Caco-2 (cell line): ENCODE results near the gene THSD8. TPM values are rescaled to one million over a fixed set of nuclear protein-coding genes. Genes with fewer than 3 reads are reported as not detected.

Source experiments
- BruUV-seq: library from RNA; stranded (reverse); fragments of 400-500 nt; replicated peaks from 2 replicates; lab custom pipeline; 2021; lab: Mats Ljungman, UMichigan
- CTCF ChIA-PET: fragments of 300-600 bp; sonication (Branson Sonifier 250); formaldehyde crosslinking; loops from one replicate; lab custom pipeline; 2022; ENCODE audit warnings: antibody characterized with exemption; lab: Charles Lee
- POLR2A ChIA-PET: fragments of 300-600 bp; sonication (Branson Sonifier 250); formaldehyde crosslinking; loops from one replicate; lab custom pipeline; 2022; ENCODE audit warnings: antibody characterized with exemption; lab: Charles Lee
- DNase-seq, 2 experiments: peaks; one replicate each; pipeline versions ENCODE4 v3.0.0 to v3.0.0-alpha.2; 2020 to 2022
- H3K27me3 ChIP-seq: replicated peaks from 2 replicates; pipeline ENCODE4 v1.6.0; 2011; ENCODE audit warnings: low read length; ENCODE audit not compliant: control insufficient read depth, insufficient read depth
- H3K36me3 ChIP-seq: 2 replicates; pipeline ENCODE4 v1.5.1; 2011; ENCODE audit warnings: low read length; ENCODE audit not compliant: control insufficient read depth, insufficient read depth
- H3K4me1 ChIP-seq: fragments of 250-450 bp; sonication (Bioruptor Pico); 2 replicates; pipeline ENCODE4 v1.5.1; 2020; ENCODE audit warnings: mild to moderate bottlenecking
- H3K4me3 ChIP-seq: 2 replicates; pipeline ENCODE4 v1.5.1; 2011; ENCODE audit warnings: low read depth, mild to moderate bottlenecking, control low read depth, low read length
- H3K9me3 ChIP-seq: fragments of 250-450 bp; sonication (Bioruptor Pico); 2 replicates; pipeline ENCODE4 v1.5.1; 2020; ENCODE audit warnings: mild to moderate bottlenecking, moderate library complexity
- H3K27ac Mint-ChIP-seq: one replicate; pipeline ENCODE4 v1.8.0; 2022; ENCODE audit warnings: mixed read lengths; ENCODE audit not compliant: unreplicated experiment
- H3K27me3 Mint-ChIP-seq: one replicate; pipeline ENCODE4 v1.8.0; 2022; ENCODE audit warnings: mixed read lengths; ENCODE audit not compliant: insufficient read depth, unreplicated experiment
- H3K36me3 Mint-ChIP-seq: one replicate; pipeline ENCODE4 v1.8.0; 2022; ENCODE audit warnings: mild to moderate bottlenecking, mixed read lengths; ENCODE audit not compliant: insufficient read depth, unreplicated experiment
- H3K4me1 Mint-ChIP-seq: one replicate; pipeline ENCODE4 v1.8.0; 2022; ENCODE audit warnings: low read depth, mixed read lengths; ENCODE audit not compliant: unreplicated experiment
- H3K4me3 Mint-ChIP-seq: one replicate; pipeline ENCODE4 v1.8.0; 2022; ENCODE audit warnings: mild to moderate bottlenecking, moderate library complexity, mixed read lengths; ENCODE audit not compliant: unreplicated experiment
- H3K9me3 Mint-ChIP-seq: one replicate; pipeline ENCODE4 v1.8.0; 2022; ENCODE audit warnings: mixed read lengths; ENCODE audit not compliant: unreplicated experiment
- intact Hi-C: fragments of 100-400 bp; cut with micrococcal nuclease; formaldehyde crosslinking; loops from one replicate; pipeline ENCODE4 v1.10.0; 2022; ENCODE audit not compliant: unreplicated experiment
- total RNA-seq: library from RNA; stranded (reverse); gene quantifications from 2 replicates; pipeline ENCODE4 v1.2.3, GENCODE V29; 2022
- TF ChIP-seq, protein P1 (sequence below), 2 experiments: fragments of 200-600 bp in 1 of 2; IDR thresholded peaks; 1 replicate in 1 of 2; 2 replicates in 1 of 2; pipeline versions ENCODE4 v1.5.1 to v1.8.0; 2011 to 2022; ENCODE audit warnings: antibody characterized with exemption in 1 of 2, control low read depth in 1 of 2, inconsistent platforms in 1 of 2, low read depth in 1 of 2, low read length in 1 of 2, mild to moderate bottlenecking in 1 of 2, moderate library complexity in 1 of 2; ENCODE audit not compliant: insufficient read depth in 1 of 2, severe bottlenecking in 1 of 2, unreplicated experiment in 1 of 2

The THSD8 gene
- total RNA-seq, 1 experiment from 2014 or later: 25.9 TPM

DNA sequence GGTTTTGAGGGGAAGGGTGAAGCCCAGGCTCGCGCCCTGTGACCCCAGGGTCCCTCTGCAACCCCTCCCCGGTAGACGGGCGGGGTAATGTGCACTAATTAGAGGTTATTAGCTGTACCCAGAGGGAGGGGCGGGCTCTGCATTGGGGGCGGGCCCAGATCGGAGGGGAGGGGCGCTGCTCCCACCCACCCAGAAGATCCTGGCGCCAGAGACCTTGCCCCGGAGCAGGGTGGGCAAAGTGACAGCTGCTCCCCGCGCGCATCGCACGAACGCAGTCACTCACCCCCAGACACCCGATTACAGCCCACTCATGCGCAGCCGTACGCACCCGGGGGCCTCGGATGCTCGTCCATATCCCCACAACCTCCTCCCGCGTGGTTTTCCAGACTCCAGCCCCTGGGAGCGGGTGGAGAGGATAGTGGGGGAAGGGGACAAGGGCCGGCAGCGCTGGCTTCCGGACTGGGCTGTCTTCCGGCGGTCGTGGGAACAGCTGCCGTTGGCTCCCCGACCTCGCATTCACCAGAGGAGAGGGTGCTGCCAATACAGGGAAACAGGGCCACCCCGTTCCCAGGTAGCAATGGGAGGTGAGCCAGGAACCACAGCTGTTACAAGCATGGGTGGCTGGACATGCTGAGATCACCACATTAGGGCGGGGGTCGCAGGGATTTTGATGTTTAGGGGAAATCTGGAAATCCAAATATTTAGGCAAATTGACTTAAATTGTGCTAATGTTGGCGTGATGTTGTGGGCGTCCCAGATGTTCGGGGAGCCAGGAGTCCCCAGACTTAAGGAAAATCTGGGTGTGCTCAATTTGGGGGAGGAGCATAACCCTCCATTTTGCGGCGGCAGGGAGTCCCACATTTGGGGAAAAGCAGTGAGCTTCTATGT lies 23.6 kb upstream of the THSD8 start:
- Mint-ChIP-seq H3K36me3 (peaks cover 19% of the 10 kb centered on the region), H3K4me1 (peaks cover 19% of the 10 kb centered on the region), H3K27ac (peak overlapping the region; percentile 87), H3K4me3 (peak overlapping the region; percentile 85), H3K27me3 (no peaks in the 10 kb centered on the region), H3K9me3 (no peaks in the 10 kb centered on the region)
- no peaks in the 10 kb centered on the region for H3K36me3 ChIP-seq
- POLR2A ChIA-PET: interaction anchor here (0.9 to 2.5 kb wide), 2 partner anchors 11 to 14 kb away, joined by 4 to 36 read pairs; partner anchors contain the start of gene JUNB
- H3K4me1 ChIP-seq: peaks cover 20% of the 10 kb centered on the region
- H3K9me3 ChIP-seq: no peaks in the 10 kb centered on the region
- peak; percentile 59 to 72 for DNase-seq
- TF ChIP-seq, protein P1, sequence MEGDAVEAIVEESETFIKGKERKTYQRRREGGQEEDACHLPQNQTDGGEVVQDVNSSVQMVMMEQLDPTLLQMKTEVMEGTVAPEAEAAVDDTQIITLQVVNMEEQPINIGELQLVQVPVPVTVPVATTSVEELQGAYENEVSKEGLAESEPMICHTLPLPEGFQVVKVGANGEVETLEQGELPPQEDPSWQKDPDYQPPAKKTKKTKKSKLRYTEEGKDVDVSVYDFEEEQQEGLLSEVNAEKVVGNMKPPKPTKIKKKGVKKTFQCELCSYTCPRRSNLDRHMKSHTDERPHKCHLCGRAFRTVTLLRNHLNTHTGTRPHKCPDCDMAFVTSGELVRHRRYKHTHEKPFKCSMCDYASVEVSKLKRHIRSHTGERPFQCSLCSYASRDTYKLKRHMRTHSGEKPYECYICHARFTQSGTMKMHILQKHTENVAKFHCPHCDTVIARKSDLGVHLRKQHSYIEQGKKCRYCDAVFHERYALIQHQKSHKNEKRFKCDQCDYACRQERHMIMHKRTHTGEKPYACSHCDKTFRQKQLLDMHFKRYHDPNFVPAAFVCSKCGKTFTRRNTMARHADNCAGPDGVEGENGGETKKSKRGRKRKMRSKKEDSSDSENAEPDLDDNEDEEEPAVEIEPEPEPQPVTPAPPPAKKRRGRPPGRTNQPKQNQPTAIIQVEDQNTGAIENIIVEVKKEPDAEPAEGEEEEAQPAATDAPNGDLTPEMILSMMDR (IDR thresholded peaks at IDR 0.05; ENCODE audit: insufficient read depth in 1 of 2, low read depth in 1 of 2, low read length in 1 of 2, severe bottlenecking in 1 of 2, unreplicated experiment in 1 of 2): no peak
- H3K27me3 ChIP-seq: no peaks in the 10 kb centered on the region
- CTCF ChIA-PET: interaction anchor here (0.6 to 2.8 kb wide), 7 partner anchors 11 to 107 kb away, joined by 3 to 38 read pairs (median 4); partner anchors contain the start of gene JUNB
- BruUV-seq: no TSS peak
- peak overlapping the region; percentile 53 for H3K4me3 ChIP-seq
- intact Hi-C loops: loop anchor here (5.0 kb wide), 1 partner anchor 56 kb away; the partner anchor contains the start of gene TNPO2

DNA sequence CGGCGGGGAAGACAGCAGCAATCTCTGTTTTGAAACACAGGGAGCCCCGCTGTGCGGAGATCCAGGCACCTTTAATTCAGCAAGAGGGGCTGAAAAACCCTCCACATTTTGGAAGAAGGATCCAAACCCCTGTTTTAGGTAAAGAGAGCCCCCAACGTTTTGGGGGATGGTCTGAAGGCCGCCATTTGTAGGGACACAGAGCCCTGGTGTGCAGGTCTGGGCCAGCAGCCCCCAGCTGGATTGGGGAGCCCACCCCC lies 23.0 kb upstream of the THSD8 start:
- TSS peak; percentile 34 for BruUV-seq
- peak overlapping the region; percentile 85 for H3K4me3 Mint-ChIP-seq
- no peaks in the 10 kb centered on the region for H3K9me3 ChIP-seq
- TF ChIP-seq, protein P1 (IDR thresholded peaks at IDR 0.05; ENCODE audit: insufficient read depth in 1 of 2, low read depth in 1 of 2, low read length in 1 of 2, severe bottlenecking in 1 of 2, unreplicated experiment in 1 of 2): no peak
- no peaks in the 10 kb centered on the region for H3K27me3 Mint-ChIP-seq
- peak overlapping the region; percentile 87 for H3K27ac Mint-ChIP-seq
- ChIA-PET CTCF (interaction anchor here (0.6 to 2.5 kb wide), 2 partner anchors 18 to 69 kb away, joined by 3 to 20 read pairs; no protein-coding TSS in a partner anchor), POLR2A (interaction anchor here (0.9 to 2.5 kb wide), 2 partner anchors 10 to 14 kb away, joined by 4 to 36 read pairs; partner anchors contain the start of gene JUNB)
- no peaks in the 10 kb centered on the region for H3K27me3 ChIP-seq
- DNase-seq: no peak
- no peaks in the 10 kb centered on the region for H3K36me3 ChIP-seq
- no peaks in the 10 kb centered on the region for H3K9me3 Mint-ChIP-seq
- H3K4me3 ChIP-seq: peak overlapping the region; percentile 53
- intact Hi-C loops: loop anchor here (5.0 kb wide), 1 partner anchor 57 kb away; the partner anchor contains the start of gene TNPO2
- H3K36me3 Mint-ChIP-seq: peaks cover 19% of the 10 kb centered on the region
- peaks cover 25% of the 10 kb centered on the region for H3K4me1 ChIP-seq
- H3K4me1 Mint-ChIP-seq: peaks cover 15% of the 10 kb centered on the region

DNA sequence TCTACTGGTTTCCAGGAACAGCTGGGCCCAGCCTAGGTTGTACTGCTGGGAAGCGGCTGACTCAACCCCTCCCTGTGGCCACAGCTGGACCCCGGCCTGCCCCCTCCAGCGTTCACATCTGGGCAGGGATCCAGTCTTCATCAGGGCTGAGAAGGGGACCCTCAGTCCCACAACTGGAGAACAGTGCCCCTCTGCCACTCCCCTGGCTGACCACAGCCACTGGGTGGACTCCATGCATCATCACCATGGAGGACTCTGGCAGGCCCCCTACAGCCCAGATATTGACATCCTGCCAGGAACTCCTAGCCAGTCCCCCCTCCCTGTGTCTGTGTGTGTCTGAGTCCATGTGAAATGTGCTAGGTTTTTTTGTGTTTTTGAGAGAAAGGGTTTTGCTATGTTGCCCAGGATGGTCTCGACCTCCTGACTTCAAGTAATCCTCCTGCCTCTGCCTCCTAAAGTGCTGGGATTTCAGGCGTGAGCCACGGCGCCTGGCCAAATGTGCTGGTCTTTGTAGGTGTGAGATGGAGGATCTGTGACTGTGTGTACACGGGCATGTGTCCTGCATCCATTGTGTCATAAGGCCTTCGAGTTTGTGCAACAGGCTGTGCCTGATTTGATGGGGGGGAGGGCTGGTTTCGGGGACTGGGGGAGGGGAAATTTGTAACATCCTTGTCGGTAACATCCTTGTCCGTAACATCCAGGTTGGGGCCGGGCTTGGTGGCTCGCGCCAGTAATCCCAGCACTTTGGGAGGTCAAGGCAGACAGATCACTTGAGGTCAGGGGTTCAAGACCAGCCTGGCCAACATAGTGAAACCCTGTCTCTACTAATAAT lies 22.5 kb upstream of the THSD8 start:
- BruUV-seq: no TSS peak
- intact Hi-C loops: loop anchor here (5.0 kb wide), 1 partner anchor 57 kb away; the partner anchor contains the start of gene TNPO2
- no peak overlapping the region for H3K27ac Mint-ChIP-seq
- H3K9me3 Mint-ChIP-seq: no peaks in the 10 kb centered on the region
- DNase-seq: no peak
- Histone ChIP-seq H3K4me3 (peak overlapping the region; percentile 53), H3K36me3 (no peaks in the 10 kb centered on the region), H3K27me3 (no peaks in the 10 kb centered on the region), H3K9me3 (no peaks in the 10 kb centered on the region), H3K4me1 (peaks cover 30% of the 10 kb centered on the region)
- peaks cover 11% of the 10 kb centered on the region for H3K4me1 Mint-ChIP-seq
- TF ChIP-seq, protein P1 (IDR thresholded peaks at IDR 0.05; ENCODE audit: insufficient read depth in 1 of 2, low read depth in 1 of 2, low read length in 1 of 2, severe bottlenecking in 1 of 2, unreplicated experiment in 1 of 2): no peak
- peaks cover 19% of the 10 kb centered on the region for H3K36me3 Mint-ChIP-seq
- peak overlapping the region; percentile 30 for H3K4me3 Mint-ChIP-seq
- H3K27me3 Mint-ChIP-seq: no peaks in the 10 kb centered on the region
- POLR2A ChIA-PET: interaction anchor here (0.9 to 2.5 kb wide), 2 partner anchors 10 to 13 kb away, joined by 4 to 36 read pairs; partner anchors contain the start of gene JUNB
- CTCF ChIA-PET: interaction anchor here (2.5 kb wide), 1 partner anchor 18 kb away, joined by 20 read pairs; no protein-coding TSS in a partner anchor
